Measurements from ENCODE around the gene OR56A3. TPM values are rescaled to one million over a fixed set of nuclear protein-coding genes. Genes with fewer than 3 reads are reported as not detected.
"Not testable (repeated sequence)": the region's sequence is repeated elsewhere in the genome, so short reads cannot be mapped to it uniquely, and the experiment has no call there.

OR56A3 gene
- total and polyA plus RNA-seq, 8 donors: not detected

GRCh38 chr11:5938603-5938965 is 3.5 kb upstream of the OR56A3 start:
- no peak overlapping the region for H3K4me3 ChIP-seq
- no peaks in the 10 kb centered on the region for H3K4me1 ChIP-seq
- no peak for TF ChIP-seq CTCF (IDR thresholded peaks at IDR 0.05)
- H3K9me3 ChIP-seq: peaks cover 0 to 16% of the 10 kb centered on the region in 2 donors
- intact Hi-C loops (cut with DNase I): no loop called here
- ATAC-seq (no peak), DNase-seq (peak in 1 of 4 donors; percentile 20)
- H3K27me3 ChIP-seq: no peaks in the 10 kb centered on the region
- no peak overlapping the region for H3K27ac ChIP-seq
- no peaks in the 10 kb centered on the region for H3K36me3 ChIP-seq

GRCh38 chr11:5940748-5941147 is 1.3 kb upstream of the OR56A3 start:
- Histone ChIP-seq H3K27ac (no peak overlapping the region), H3K4me1 (no peaks in the 10 kb centered on the region), H3K4me3 (no peak overlapping the region), H3K9me3 (peaks cover 0 to 16% of the 10 kb centered on the region in 2 donors), H3K27me3 (no peaks in the 10 kb centered on the region), H3K36me3 (no peaks in the 10 kb centered on the region)
- ATAC-seq (no peak), DNase-seq (no peak)
- no peak for TF ChIP-seq CTCF (IDR thresholded peaks at IDR 0.05)
- intact Hi-C loops (cut with DNase I): no loop called here

GRCh38 chr11:5955586-5955985 is 13.5 kb downstream of the OR56A3 start:
- peak in 1 of 4 donors; percentile 48 for DNase-seq
- no peaks in the 10 kb centered on the region for H3K4me1 ChIP-seq
- no peak for TF ChIP-seq CTCF (IDR thresholded peaks at IDR 0.05)
- H3K27me3 ChIP-seq: no peaks in the 10 kb centered on the region
- H3K9me3 ChIP-seq: peaks cover 0 to 10% of the 10 kb centered on the region in 2 donors
- no peak overlapping the region for H3K4me3 ChIP-seq
- H3K36me3 ChIP-seq: no peaks in the 10 kb centered on the region
- ATAC-seq: no peak
- intact Hi-C loops (cut with DNase I): no loop called here
- H3K27ac ChIP-seq: no peak overlapping the region

GRCh38 chr11:5960704-5961320 is 18.8 kb downstream of the OR56A3 start:
- peaks cover 0 to 41% of the 10 kb centered on the region in 2 donors for H3K9me3 ChIP-seq
- H3K36me3 ChIP-seq; H3K27ac ChIP-seq; H3K4me1 ChIP-seq; ATAC-seq; intact Hi-C loops (cut with DNase I); H3K4me3 ChIP-seq; H3K27me3 ChIP-seq: not testable (repeated sequence)
- DNase-seq: peak in 1 of 4 donors; percentile 58

GRCh38 chr11:5966958-5967357 is 24.9 kb downstream of the OR56A3 start:
- TF ChIP-seq CTCF (IDR thresholded peaks at IDR 0.05): no peak
- ATAC-seq (no peak), DNase-seq (no peak)
- H3K27ac ChIP-seq: no peak overlapping the region
- H3K9me3 ChIP-seq: peaks cover 0 to 23% of the 10 kb centered on the region in 2 donors
- H3K4me1 ChIP-seq: no peaks in the 10 kb centered on the region
- no peak overlapping the region for H3K4me3 ChIP-seq
- no peaks in the 10 kb centered on the region for H3K27me3 ChIP-seq
- no peaks in the 10 kb centered on the region for H3K36me3 ChIP-seq
- intact Hi-C loops (cut with DNase I): no loop called here

GRCh38 chr11:5967708-5968107 is 25.7 kb downstream of the OR56A3 start:
- Histone ChIP-seq H3K4me1 (no peaks in the 10 kb centered on the region), H3K27me3 (no peaks in the 10 kb centered on the region), H3K27ac (no peak overlapping the region), H3K36me3 (no peaks in the 10 kb centered on the region), H3K9me3 (peaks cover 0 to 18% of the 10 kb centered on the region in 2 donors), H3K4me3 (no peak overlapping the region)
- no peak for TF ChIP-seq CTCF (IDR thresholded peaks at IDR 0.05)
- intact Hi-C loops (cut with DNase I): no loop called here
- ATAC-seq (no peak), DNase-seq (no peak)
